T-helper 2 cell treated with Interferon-gamma antibody and Interleukin-4, amounts not matched to agents 5 μg/mL and 100 μg/mL, for 36 hours (primary cell): ENCODE data around the gene TMEM132D.

ENCODE experiments used
- DNase-seq: peaks from one replicate; pipeline ENCODE4 v3.0.0; 2021; ENCODE audit warnings: low spot score
- H3K27ac Mint-ChIP-seq: one replicate; pipeline ENCODE4 v1.8.0; 2021; ENCODE audit warnings: mild to moderate bottlenecking, mixed read lengths
- H3K27me3 Mint-ChIP-seq: one replicate; pipeline ENCODE4 v1.8.0; 2021; ENCODE audit warnings: low read depth, mixed read lengths
- H3K36me3 Mint-ChIP-seq: one replicate; pipeline ENCODE4 v1.8.0; 2021; ENCODE audit warnings: low read depth, mixed read lengths
- H3K4me1 Mint-ChIP-seq: one replicate; pipeline ENCODE4 v1.8.0; 2021; ENCODE audit warnings: low read depth, mixed read lengths
- H3K4me3 Mint-ChIP-seq: one replicate; pipeline ENCODE4 v1.8.0; 2022; ENCODE audit warnings: mild to moderate bottlenecking, moderate library complexity, mixed read lengths
- H3K9me3 Mint-ChIP-seq: one replicate; pipeline ENCODE4 v1.8.0; 2021; ENCODE audit warnings: mixed read lengths

Gene TMEM132D

DNA sequence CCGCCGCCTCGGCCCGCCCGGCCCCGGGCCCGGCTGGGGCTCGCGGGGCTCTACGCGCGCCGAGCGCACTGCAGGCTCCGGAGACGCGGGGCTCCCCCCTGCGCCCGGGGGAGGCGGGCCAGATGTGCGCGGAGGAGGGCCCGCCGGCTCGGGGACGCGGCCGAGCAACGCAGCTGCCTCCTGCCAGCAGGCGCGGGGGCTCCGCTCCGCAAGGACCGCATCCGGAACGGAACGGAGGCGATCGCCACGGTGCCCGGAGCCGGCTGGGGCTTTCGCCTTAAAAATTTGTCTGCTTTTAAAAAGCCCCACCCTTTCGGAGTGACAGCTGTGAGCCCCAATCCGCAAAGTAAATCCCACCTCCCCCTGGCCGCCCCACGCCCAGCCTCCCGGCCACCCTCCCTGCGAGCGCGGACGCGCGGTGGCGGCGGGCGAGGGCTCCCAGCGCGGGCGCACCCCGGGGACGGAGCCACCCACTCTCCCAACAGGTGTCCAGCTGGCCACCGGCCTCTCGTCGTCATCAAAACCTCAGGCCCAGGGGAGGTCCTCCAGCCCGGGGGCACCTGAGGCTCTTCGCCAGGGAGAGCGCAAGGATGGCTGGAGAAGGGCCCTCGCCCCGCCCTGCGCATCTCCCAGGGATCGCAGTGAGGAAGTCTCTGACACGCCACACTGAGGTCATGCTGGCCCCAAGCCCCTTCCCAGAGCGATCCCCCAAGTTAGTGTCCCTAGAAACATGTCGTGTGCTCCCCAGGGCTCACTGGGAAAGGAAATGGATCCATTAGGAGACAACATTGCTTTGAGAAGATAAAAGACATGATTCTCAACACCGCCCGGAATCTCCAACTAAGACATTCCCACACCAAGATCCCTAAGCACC lies at the start of gene TMEM132D:
Gene TMEM132D (minus strand): TSS at position 70 of the 874 bp plus-strand sequence.
- no peak for DNase-seq

DNA sequence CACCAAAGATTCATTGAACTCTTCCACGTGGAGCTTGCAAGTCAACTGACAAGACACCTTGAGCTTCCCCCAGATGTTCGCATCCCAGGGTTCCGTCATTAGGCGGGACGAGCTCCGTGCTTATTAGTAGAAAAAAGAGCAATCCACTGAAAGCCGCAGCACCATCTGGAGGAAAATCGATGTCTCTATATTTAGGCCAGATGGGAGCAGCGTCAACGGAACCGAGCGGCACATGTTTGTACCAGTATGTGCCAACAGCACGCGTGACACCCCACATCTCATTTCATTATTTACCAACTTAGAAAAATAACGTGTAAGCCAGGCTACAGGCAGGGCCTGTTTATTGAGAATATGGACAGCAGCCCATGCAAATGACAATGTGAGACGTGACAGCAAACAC lies 45.8 kb upstream of the TMEM132D start:
- H3K9me3 Mint-ChIP-seq = peaks cover under 1% of the 10 kb centered on the region
- no peak for DNase-seq
- no peak overlapping the region for H3K27ac Mint-ChIP-seq

More for the DNA sequence above, at the start of gene TMEM132D:
- H3K27me3 Mint-ChIP-seq = peaks cover 25% of the 10 kb centered on the region
- H3K4me3 Mint-ChIP-seq = no peak within 1 kb of the TSS
- no peaks in the 10 kb centered on the region for H3K36me3 Mint-ChIP-seq
- H3K4me1 Mint-ChIP-seq = no peaks in the 10 kb centered on the region
- H3K9me3 Mint-ChIP-seq = no peaks in the 10 kb centered on the region
- H3K27ac Mint-ChIP-seq = no peak within 1 kb of the TSS

DNA sequence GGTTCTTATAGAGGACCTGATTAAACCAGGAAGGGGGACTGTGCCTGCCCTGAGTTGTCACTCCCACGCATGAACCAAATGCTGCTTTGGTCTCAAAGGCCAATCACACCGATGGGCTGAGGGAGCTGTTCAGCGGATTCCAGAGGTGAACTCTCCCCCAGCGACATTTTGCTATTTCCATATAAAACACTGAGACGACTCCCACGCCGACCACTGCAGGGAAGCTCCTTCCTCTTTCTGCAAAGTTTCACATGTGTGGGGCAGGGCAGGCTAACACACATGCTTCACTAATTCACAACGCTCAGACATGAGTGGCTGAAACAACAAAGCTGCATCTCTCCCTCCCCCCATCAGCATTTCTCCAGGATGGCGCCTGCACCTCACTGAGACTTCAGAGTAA lies 37.8 kb upstream of the TMEM132D start:
- Mint-ChIP-seq H3K27me3 (no peaks in the 10 kb centered on the region), H3K36me3 (no peaks in the 10 kb centered on the region), H3K4me3 (no peak overlapping the region), H3K9me3 (peaks cover 4% of the 10 kb centered on the region), H3K27ac (no peak overlapping the region), H3K4me1 (no peaks in the 10 kb centered on the region)
- no peak for DNase-seq

More for the DNA sequence above, 45.8 kb upstream of the TMEM132D start:
- Mint-ChIP-seq H3K36me3 (no peaks in the 10 kb centered on the region), H3K4me1 (no peaks in the 10 kb centered on the region), H3K27me3 (no peaks in the 10 kb centered on the region), H3K4me3 (no peak overlapping the region)

DNA sequence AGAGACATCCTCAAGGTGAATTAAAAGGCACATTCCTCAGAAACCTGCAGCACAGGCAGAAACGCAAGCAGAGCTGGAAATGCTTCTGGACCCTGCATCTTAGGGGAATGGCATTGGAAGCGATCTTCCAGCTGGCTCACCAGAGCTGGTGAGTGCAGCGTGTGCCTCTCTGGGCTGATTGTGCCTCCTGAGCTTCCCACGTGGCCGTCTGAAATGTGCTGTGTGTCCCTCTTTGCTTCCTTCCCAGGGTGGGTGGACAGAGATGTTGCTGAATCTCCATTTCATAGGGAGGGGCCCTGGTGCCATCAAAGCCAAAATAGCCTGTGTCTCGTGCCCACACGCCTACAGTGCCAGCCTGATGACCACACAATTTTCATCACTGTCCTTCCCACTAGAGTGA lies 34.3 kb upstream of the TMEM132D start:
- H3K27me3 Mint-ChIP-seq = no peaks in the 10 kb centered on the region
- no peak overlapping the region for H3K27ac Mint-ChIP-seq
- H3K9me3 Mint-ChIP-seq = peaks cover 11% of the 10 kb centered on the region
- no peaks in the 10 kb centered on the region for H3K4me1 Mint-ChIP-seq
- no peaks in the 10 kb centered on the region for H3K36me3 Mint-ChIP-seq
- no peak overlapping the region for H3K4me3 Mint-ChIP-seq
- no peak for DNase-seq

DNA sequence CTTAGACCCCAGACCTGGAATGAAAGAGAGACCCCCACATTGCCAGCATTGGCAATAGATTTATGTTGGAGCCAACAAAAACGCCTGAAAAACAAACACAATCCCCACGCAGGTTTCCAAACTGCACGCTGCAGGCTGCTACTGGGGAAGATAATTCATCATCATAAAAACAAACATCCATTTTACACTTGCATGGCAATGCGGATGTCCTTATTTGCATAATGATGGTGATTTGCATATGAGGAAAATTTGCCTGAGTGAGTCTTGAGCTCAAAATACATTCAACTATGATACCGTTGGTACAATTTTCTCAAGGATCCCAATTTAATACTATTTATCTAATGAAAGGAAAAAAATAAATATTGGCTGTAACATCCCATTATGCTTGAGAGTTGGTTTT lies 33.6 kb upstream of the TMEM132D start:
- no peak for DNase-seq
- Mint-ChIP-seq H3K4me1 (no peaks in the 10 kb centered on the region), H3K9me3 (peaks cover 11% of the 10 kb centered on the region), H3K36me3 (no peaks in the 10 kb centered on the region), H3K27me3 (no peaks in the 10 kb centered on the region), H3K4me3 (no peak overlapping the region), H3K27ac (no peak overlapping the region)

DNA sequence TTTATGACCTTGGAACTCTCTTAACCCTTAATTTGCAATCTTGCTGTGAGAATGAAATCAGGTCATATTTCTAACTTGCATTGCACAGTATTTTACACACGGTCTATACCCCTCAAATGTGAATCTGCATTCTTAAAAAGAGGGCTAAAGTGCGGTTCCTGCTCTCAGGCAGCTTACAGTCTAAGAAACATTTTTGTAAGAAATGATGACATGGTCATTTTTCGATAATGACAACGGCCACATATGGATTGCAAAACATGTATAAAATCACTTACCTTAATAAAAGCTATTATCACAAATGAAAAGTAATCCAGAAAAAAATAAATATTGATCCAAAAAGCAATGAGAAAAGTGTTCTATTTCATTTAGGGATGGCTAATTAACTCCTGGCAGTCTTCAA lies 24.8 kb upstream of the TMEM132D start:
- DNase-seq = no peak
- Mint-ChIP-seq H3K36me3 (no peaks in the 10 kb centered on the region), H3K27ac (no peak overlapping the region), H3K4me3 (no peak overlapping the region), H3K27me3 (no peaks in the 10 kb centered on the region), H3K4me1 (no peaks in the 10 kb centered on the region), H3K9me3 (peaks cover 19% of the 10 kb centered on the region)

DNA sequence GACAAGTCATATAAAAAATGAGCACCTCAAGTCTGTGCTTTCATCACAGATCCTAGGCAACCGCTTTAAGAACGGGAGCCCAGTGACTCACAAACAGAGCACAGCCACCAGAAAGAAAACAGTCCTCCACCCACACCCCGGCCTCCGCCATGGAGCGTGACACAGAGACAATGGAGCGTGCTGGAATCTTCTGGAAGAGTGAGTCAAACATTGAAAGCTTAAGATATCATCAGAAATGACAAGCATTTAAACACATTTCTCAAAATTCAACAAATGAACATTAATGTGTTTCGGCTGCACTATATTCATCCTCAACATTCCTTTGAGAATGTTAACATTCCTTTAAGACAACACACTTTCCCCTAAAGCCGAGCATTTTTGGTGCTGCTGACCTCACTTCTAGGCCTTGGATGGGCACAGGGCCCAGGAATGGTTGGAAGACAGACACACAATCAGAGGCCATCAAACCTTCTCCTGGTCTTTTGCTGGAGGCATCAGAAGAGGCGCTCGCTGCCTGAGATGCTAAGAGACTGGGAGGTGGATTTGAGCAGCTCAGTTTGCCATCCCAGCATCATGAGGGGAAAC lies 23.6 kb upstream of the TMEM132D start:
- Mint-ChIP-seq H3K9me3 (peaks cover 17% of the 10 kb centered on the region), H3K27ac (no peak overlapping the region), H3K4me1 (no peaks in the 10 kb centered on the region), H3K4me3 (no peak overlapping the region), H3K36me3 (no peaks in the 10 kb centered on the region), H3K27me3 (no peaks in the 10 kb centered on the region)
- DNase-seq = no peak

DNA sequence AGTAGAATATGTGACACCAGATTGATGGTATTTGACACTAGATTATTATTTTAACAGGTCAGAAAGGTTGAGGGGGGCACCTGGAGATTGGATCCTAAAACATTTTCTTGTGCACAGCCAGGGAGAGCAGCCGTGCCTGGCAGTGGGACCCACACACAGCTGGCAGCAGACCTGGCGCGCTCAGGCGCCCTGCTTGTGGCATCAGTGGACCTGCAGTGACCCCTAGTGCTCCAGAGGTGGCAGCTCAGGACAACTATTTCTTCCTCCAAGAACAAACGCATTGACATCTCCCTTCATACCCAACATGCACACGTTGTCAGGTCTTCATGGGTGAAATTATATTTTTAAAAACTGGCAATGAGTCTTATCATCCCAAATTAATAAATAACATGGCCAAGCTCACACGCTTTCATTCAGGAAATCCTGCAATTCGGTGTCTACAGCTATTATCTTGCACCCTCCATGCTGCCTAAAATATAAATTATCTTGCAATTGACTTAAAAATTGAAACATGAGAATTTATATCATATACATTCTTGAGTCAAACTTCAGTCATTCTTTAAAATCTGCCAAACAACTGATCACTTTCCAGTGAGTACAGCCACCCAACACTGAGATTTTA lies 7.7 kb upstream of the TMEM132D start:
- H3K27ac Mint-ChIP-seq = no peak overlapping the region
- no peaks in the 10 kb centered on the region for H3K27me3 Mint-ChIP-seq
- H3K9me3 Mint-ChIP-seq = no peaks in the 10 kb centered on the region
- DNase-seq = peak; percentile 4
- no peaks in the 10 kb centered on the region for H3K36me3 Mint-ChIP-seq
- H3K4me1 Mint-ChIP-seq = no peaks in the 10 kb centered on the region
- no peak overlapping the region for H3K4me3 Mint-ChIP-seq

DNA sequence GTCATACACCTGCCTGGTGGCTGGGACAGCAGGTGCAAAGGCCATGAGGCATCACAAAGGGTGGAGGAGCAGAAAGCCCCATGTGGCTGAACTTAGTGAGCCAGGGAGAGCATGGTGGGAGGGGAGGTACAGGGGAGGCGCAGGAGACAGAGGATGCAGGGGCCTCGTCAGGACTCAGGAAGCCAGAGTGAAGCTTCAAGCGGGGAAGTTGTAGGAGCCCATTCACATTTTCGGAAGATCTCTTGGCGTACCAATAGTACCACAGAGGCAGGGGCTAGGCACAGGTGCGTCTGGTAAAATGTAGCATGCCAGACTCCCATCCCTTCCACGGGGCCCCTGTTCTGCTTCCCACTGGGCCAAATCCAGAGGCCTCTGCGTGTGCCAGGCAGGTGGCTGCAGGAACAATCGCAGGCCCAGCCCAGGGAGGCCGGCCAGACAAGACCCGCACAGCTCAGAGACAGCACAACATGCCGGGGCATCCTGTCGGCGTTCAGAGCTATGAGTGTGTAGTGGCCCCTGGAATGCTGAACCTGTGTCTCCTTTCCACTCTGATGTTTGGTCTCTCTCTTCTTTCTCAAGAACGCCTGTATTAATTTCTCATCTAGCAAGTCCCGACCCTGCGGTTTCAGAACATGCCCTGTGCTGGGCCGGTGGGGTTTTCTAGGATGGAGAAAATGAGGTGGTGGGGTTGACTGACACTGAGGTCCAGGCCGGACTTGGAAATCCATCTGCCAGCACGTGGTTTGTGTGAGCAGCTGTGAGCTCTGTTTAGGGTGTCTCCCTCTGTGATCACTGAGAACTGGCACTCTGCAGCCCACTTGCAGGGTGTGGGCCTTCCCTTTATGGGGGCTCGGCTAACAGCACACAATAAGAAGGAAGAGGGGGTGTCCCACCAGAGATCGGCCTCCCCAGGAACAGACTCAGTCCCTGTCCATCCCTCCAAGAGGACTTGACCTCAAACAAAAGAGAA lies 5.5 kb upstream of the TMEM132D start:
- H3K27me3 Mint-ChIP-seq = peaks cover 11% of the 10 kb centered on the region
- H3K36me3 Mint-ChIP-seq = no peaks in the 10 kb centered on the region
- H3K9me3 Mint-ChIP-seq = no peaks in the 10 kb centered on the region

DNA sequence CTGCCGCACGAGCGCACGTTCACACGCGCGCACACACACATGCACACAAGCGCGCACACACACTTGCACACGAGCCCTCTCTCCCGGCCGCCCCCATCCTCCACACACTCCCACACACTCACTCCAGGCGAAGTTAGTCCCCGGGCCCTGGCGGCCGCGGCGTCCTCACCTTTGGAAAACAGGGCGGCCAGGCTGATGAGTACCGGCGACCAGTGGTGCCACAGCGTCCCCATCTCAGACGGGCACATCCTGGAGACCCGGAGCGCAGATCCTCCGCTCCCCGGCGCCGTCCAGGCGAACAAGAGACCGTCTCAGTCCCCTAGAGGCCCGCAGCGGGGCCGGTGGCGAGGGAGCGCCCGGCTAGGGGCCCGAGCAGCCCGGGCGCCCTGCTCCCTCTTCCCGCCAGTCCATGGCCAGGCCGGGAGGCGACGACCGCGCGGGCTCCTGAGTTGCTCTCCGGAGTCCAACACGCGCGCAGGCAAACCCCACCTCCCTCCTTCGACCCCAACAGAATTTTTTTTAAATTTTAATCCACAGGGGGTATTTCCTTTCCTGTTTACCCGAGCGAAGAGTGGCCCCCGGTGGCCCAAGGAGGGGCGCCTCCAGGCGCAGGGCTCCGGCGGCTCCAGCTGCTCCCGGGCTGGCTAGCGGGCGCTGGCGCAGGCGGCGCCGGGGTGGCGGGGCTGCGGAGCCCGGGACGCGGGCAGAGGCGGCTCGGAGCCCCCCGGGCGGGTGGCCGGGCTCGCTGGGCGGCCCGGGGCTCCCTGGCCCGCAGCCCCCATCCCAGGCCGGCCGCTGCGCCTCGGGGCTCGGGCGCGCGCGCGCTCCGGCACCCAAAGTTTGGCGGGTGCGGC lies 506 bp downstream of the TMEM132D start:
- peaks cover 25% of the 10 kb centered on the region for H3K27me3 Mint-ChIP-seq
- no peak overlapping the region for H3K27ac Mint-ChIP-seq
- no peaks in the 10 kb centered on the region for H3K9me3 Mint-ChIP-seq
- no peak overlapping the region for H3K4me3 Mint-ChIP-seq
- no peaks in the 10 kb centered on the region for H3K4me1 Mint-ChIP-seq
- no peaks in the 10 kb centered on the region for H3K36me3 Mint-ChIP-seq
- no peak for DNase-seq

More for the DNA sequence above, 5.5 kb upstream of the TMEM132D start:
- DNase-seq = no peak
- Mint-ChIP-seq H3K4me3 (no peak overlapping the region), H3K4me1 (no peaks in the 10 kb centered on the region), H3K27ac (no peak overlapping the region)

DNA sequence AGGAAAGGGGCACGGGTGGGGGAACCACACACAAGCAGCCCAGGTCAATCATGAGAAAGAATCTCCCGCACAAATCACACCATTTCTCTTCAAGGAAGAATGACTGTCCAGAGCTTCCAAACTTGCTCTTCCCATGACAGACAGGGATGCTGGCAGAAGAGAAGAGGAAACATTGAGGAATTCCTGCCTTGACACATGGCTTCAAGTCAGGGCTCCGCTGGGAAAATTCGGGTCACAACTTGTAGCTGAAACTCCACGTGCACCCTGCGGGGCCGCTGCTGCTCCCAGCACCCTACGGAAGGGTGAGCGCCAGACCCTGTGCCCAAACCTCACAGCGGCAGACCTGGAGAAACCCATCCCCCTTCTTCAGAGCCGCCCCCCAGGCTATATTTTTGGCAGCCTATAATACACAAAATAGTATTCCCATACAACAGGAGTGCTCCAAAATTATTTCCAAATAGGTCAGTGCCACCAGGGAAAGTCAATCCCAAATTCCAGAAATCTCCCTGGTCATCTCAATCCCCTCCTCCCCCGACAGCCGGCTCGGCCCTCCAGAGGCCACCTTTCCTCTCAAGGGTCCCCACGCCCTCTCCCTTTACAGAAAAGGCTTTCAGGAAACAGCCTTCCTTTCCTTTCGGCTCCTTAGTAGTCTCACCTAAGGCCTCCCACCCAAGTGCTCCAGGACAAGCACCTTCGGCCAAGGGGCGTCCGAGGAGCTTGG lies 1.3 kb downstream of the TMEM132D start:
- no peak overlapping the region for H3K27ac Mint-ChIP-seq
- H3K27me3 Mint-ChIP-seq = peaks cover 25% of the 10 kb centered on the region
- H3K36me3 Mint-ChIP-seq = no peaks in the 10 kb centered on the region
- no peak overlapping the region for H3K4me3 Mint-ChIP-seq
- H3K9me3 Mint-ChIP-seq = no peaks in the 10 kb centered on the region
- no peak for DNase-seq
- no peaks in the 10 kb centered on the region for H3K4me1 Mint-ChIP-seq

DNA sequence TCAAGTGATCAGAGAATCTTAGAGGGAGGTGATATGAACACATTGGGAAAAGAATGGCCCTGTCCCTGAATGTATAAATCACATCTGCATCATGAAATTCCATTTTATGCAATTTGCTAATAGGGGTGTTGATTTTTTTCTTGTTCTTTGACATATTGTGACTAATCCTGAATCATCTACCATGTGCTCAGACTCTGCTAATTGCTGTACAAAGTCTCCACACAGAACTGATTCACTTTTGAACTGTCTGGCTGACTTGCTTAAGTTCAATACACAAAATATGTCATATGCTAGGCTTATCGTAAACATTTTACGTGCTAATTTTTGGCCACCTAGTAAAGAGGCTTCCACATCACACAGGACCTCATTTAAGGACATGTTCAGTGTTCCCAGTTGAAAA lies 2.6 kb downstream of the TMEM132D start:
- H3K4me3 Mint-ChIP-seq = no peak overlapping the region
- H3K9me3 Mint-ChIP-seq = no peaks in the 10 kb centered on the region
- H3K27me3 Mint-ChIP-seq = peaks cover 25% of the 10 kb centered on the region
- no peak for DNase-seq
- no peak overlapping the region for H3K27ac Mint-ChIP-seq
- H3K4me1 Mint-ChIP-seq = no peaks in the 10 kb centered on the region
- H3K36me3 Mint-ChIP-seq = no peaks in the 10 kb centered on the region
